Measurements from ENCODE around the gene ZNF683.

Gene ZNF683

GRCh38 chr1:26357121-26357602 is 15.4 kb downstream of the ZNF683 start:
- no peak for DNase-seq

- no peak for DNase-seq
Measured at GRCh38 chr1:26356106-26356505, 16.4 kb downstream of the ZNF683 start.

- DNase-seq: no peak
Measured at GRCh38 chr1:26354972-26355371, 17.6 kb downstream of the ZNF683 start.

- no peak for DNase-seq
Measured at GRCh38 chr1:26353976-26354820, 18.4 kb downstream of the ZNF683 start, which contains the start of gene CRYBG2. CRYBG2 (minus strand) TSS chr1:26354130; CDS start chr1:26346657, 7,473 bp downstream.

GRCh38 chr1:26353210-26353859 is 19.2 kb downstream of the ZNF683 start:
- no peak for DNase-seq

GRCh38 chr1:26352338-26352679 is 20.2 kb downstream of the ZNF683 start:
- no peak for DNase-seq

GRCh38 chr1:26351590-26352337 is 20.8 kb downstream of the ZNF683 start:
- no peak for DNase-seq

- DNase-seq: no peak
Measured at GRCh38 chr1:26350701-26351589, 21.6 kb downstream of the ZNF683 start.

GRCh38 chr1:26350343-26350700 is 22.2 kb downstream of the ZNF683 start:
- no peak for DNase-seq

GRCh38 chr1:26349877-26350244 is 22.7 kb downstream of the ZNF683 start:
- DNase-seq: no peak

- DNase-seq: no peak
Measured at GRCh38 chr1:26349188-26349876, 23.2 kb downstream of the ZNF683 start.

GRCh38 chr1:26346274-26347033 is 26.1 kb downstream of the ZNF683 start:
- DNase-seq: no peak

- DNase-seq: no peak
Measured at GRCh38 chr1:26345718-26346117, 26.8 kb downstream of the ZNF683 start.

GRCh38 chr1:26344147-26344920 is 28.2 kb downstream of the ZNF683 start:
- no peak for DNase-seq

- no peak for DNase-seq
Measured at GRCh38 chr1:26340047-26340481, 32.5 kb downstream of the ZNF683 start.

GRCh38 chr1:26338670-26339069 is 33.9 kb downstream of the ZNF683 start:
- DNase-seq: no peak

- no peak for DNase-seq
Measured at GRCh38 chr1:26337625-26338024, 34.9 kb downstream of the ZNF683 start.

- DNase-seq: no peak
Measured at GRCh38 chr1:26337206-26337535, 35.4 kb downstream of the ZNF683 start.

GRCh38 chr1:26336477-26337205 is 35.9 kb downstream of the ZNF683 start:
- DNase-seq: peak; percentile 9
